Fibroblast of skin of abdomen (primary cell): Measurements from ENCODE around the gene EMILIN2.
"Not testable (repeated sequence)": the region's sequence is repeated elsewhere in the genome, so short reads cannot be mapped to it uniquely, and the experiment has no call there.

ENCODE experiments used
- DNase-seq: peaks from one replicate; pipeline ENCODE4 v3.0.0-alpha.2; 2013

EMILIN2 gene

DNA sequence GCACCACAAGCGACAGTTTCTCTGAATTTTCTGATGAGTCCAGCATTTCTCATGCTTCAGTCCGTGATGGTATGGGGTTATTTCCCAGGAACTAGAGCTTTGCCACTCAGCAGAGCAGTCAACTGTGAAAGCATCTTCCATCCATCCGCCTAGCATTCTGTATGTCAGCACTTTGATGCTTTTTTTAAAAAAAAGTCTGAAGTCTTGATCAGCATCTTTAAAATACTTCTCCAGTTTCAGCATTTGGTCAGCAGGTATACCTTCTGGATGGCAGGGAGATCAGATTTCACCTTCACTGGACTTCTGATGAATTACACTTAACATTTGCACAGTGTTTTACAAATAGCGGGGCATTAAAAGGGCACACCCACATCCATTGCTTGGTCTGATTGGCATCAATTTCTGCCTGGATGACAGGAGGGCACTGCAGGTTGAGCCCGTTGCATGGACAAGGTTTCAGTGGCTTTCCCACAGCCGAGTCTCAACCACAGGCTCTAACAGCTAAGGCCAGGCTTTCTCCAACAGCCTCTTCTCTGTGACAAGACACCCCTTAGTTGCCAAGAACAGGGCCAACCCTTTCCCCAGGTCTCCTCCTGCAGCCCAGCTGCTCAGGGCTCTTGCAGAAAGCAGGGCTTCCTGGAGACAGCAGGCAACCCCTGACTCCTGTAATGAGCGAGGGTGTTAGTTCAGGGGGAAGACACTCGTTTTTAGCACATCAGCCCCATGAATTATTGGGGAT, 54.0 kb downstream of the EMILIN2 start:
- DNase-seq = no peak

- peak; percentile 87 for DNase-seq
Observed at GRCh38 chr18:2901423-2901985, 54.7 kb downstream of the EMILIN2 start.

DNA sequence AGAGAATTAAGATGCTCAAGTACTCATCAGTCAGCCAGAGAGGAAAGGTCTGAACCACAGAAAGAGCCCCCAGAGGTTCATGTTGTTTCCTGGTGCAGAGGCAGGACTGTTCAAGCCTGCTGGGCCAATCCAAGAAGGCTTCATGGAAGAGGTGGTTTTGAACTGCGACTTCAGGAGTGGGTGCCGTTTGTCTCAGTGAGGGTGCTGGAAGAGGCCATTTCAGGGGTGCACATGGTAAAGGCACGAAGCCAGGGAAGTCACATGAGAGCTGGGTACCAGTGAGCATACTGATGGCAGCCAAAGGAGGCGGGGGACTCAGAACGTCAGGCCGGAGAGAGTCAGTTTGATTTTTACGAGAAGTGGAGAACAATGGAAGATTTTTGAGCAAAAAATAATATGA, 55.5 kb downstream of the EMILIN2 start:
- DNase-seq = no peak

- DNase-seq = peak; percentile 77
Observed at GRCh38 chr18:2903006-2903405, 56.2 kb downstream of the EMILIN2 start.

DNA sequence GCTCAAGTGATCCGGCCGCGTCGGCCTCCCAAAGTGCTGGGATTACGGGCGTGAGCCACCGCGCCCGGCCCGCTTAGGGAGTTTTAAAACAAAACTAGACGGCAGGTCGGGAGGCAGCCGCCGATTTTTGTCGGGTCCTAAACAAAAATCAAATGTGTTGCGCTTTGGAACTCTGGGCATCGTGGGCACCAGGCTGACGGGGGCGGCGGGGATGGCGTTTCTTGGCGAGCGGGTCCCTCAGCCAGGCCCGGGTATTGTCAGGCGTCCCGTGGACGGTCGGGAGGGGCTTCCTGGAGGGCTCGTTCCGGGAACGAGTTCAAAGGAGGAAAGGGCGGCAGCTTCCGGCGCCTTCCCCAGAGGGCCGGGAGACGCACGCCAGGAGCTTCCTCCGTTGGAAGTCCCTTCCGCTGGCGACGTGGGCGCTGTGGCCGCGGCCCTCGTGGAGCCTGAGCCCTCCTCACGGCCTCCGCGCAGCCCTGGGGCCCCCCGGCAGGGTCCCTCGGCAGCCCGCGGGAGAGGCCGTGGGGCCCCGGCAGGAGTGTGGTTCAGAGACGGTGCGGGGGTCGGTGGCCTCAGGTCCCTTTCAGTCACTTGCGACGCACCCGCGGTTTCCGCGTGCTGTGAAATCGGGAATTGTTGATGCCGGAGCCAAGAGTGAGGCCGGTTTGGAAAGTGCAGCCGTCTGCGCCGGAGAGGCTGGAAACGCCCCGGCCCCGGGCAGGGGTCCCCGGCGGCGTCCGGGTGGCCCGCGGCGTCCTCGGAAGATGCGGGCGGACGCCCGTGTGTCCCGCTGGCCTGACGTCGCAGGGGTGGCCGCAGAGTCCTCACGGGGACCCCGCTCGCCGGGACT, 59.3 kb downstream of the EMILIN2 start:
- DNase-seq = peak; percentile 54

DNA sequence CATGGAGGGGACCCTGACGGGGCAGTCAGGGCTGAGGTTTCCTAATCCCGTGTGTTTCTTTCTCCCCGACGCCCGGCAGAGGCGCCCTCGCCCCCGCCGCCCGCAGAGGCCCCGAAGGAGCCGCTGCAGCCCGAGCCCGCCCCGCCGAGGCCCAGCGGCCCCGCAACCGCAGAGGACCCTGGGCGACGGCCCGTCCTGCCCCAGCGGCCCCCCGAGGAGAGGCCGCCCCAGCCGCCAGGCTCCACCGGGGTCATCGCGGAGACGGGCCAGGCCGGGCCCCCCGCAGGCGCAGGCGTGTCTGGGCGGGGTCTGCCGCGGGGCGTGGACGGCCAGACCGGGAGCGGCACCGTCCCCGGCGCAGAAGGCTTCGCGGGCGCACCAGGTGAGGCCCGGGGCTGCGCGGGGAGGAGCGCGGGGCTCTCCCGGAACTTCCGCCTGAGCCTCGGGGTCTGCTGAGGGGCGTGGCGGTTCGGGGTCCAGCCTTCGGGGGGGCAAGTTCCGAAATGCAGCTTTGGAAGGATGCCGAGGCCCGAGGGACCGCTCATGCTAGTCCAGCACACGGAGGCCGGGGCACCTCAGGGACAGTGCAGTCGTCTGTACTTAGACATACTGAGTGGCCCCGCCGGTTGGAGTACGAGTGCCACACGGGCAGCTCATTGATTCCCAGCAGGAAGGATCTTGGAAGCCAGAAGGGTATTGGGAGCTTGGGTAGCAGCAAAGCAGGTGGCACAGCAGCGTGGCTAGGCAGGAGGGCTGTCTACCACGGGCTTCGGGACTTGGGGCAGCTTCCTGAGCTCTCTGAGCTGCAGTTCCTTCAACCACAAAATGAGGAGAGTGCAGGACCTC, 60.1 kb downstream of the EMILIN2 start:
- DNase-seq = peak; percentile 22

- DNase-seq = no peak
Observed at GRCh38 chr18:2907550-2908135, 60.8 kb downstream of the EMILIN2 start.

- DNase-seq = no peak
Observed at GRCh38 chr18:2908166-2908945, 61.5 kb downstream of the EMILIN2 start.

DNA sequence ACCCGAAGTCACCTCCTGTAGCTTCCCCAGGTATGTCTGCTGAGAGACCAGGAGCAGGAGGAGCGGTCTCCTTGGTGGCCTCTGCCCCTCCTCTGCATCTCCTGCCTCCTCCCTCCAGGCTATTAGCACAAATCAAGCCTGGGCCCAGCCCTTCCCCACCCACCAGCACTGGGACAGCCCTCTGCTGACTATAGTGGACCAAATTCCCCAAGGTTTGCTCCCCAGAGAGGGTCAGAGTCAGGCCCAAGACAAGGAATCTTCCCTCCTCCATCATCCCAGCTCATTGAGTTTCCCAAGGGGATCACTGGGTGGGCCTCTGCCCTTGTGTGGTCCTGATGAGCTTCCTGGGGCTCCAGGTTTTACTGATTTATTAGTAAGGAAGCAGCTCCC, 62.1 kb downstream of the EMILIN2 start:
- DNase-seq = no peak

DNA sequence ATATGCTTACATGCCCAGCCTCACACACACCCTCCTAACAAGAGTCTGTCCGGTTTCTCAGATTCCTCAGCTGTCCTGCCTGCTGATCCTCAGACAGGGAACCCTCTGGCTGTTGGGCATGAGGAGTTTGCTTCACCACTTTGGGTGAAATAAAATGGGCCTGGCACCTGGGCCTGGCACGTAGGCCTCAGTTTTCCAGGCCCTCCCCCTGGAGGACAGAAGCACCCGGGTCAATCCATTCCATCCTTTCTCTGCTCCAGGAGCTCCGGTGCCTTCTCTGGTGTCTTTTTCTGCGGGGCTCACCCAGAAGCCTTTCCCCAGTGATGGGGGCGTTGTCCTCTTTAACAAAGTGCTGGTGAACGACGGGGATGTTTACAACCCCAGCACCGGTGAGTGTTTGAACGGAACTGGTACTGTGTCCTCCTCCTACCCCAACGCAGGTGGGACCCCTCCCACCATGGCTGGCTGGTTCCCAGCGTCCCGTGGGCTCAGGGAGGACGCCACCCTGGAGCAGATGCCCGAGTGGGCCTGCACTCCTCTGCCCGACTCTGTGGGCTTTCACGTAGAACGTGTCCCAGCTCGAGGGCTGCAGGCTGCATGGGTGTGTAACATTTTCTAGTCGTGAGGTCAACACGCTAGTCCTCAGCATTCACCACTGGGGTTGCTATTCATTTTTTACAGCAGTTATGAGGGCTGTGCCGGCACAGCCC, 62.8 kb downstream of the EMILIN2 start:
- no peak for DNase-seq

DNA sequence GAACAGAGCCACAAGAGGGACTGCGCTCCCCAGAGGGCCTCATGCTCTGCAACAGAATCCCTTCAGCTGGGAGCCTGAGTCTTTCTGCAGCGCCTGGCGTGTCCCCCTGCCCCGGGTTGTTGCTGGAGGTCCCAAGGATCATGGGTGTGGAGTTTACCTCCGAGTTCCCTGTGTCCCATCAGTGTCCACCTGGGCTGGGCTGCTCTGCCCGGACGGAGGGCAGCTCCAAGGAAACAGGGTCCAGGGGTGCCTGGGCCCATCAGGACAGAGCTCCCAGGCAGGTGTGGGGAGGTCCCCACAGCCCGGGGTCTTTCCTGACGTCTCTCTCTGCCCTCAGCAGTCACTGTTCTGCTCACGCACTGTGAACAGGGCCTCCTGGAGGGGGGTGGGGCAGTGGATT, 63.5 kb downstream of the EMILIN2 start:
- DNase-seq = no peak

- DNase-seq = no peak
Observed at GRCh38 chr18:2910751-2911425, 64.1 kb downstream of the EMILIN2 start.

DNA sequence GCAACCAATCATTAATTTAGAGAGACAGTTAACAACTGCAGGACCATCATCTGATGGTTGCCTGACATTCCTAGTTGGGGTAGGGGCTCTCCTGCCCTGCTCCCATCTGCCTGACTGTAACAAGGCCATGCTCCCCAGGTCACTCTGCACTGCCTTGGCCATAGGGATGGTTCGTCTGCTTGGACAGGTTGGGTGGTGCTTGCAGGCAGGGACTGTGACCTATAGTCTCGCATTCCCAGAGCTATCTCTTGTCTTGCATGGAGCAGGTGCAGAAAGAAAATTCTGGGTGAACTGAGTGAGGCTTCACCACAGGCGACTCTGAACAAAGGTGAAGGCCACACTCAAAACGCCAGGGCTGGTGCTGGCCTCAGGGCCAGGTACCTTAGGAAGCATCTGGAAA, 64.7 kb downstream of the EMILIN2 start:
- no peak for DNase-seq

- DNase-seq = no peak
Observed at GRCh38 chr18:2912357-2913299, 65.8 kb downstream of the EMILIN2 start.

GRCh38 chr18:2913398-2914005, 66.7 kb downstream of the EMILIN2 start:
- DNase-seq = no peak

DNA sequence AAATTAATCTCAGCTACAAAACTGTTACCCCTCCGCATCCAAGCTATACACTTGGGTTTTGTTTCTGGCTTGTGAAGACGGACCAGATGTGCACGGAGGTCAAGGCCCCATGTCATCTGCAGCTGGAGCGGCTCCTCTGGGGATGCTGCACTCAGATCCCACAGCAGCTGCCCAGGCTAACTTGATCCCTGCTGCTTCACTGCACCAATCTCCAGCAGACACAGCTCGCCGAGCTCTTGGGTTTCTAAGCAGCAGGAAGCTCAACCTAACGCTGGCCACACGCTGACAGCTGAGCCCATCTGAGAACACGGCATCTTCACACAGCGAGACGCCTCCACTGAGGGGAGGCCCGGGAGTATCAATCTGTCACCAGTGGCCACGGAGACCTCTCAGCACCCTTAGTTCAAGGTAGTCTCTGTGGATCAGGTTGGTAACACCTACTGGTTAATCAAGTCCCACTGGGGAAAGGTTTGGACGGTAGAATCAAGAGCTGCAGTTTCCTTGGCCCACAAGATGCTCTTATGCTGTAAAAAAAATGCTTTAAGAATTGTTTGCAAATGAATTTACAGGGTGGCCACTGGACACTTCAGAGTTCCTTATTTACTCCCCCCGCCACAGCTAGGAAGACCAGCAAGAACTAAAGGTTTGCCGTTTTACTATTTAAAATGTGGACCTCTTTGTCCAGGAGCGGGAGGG, 67.5 kb downstream of the EMILIN2 start:
- no peak for DNase-seq

- DNase-seq = no peak
Observed at GRCh38 chr18:2914881-2915240, 68.1 kb downstream of the EMILIN2 start.

DNA sequence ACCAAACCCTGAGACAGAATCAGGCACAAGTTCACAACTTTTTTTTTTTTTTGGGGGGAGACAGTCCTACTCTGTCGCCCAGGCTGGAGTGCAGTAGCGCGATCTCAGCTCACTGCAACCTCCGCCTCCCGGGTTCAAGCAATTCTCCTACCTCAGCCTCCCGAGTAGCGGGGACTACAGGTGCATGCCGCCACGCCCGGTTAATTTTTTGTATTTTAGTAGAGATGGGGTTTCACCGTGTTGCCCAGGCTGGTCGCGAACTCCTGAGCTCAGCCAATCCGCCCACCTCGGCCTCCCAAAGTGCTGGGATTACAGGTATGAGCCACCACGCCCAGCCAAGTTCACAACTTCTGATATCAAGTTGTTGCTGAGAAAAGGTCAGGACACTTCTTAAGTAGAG, 68.7 kb downstream of the EMILIN2 start:
- not testable (repeated sequence) for DNase-seq
